ENCODE measurements around the gene PGC. TPM values are rescaled to one million over a fixed set of nuclear protein-coding genes. Genes with fewer than 3 reads are reported as not detected.
A peak's percentile ranks its signal among the peaks of the same experiment; 100 is the strongest.
"Not testable (repeated sequence)": the region's sequence is repeated elsewhere in the genome, so short reads cannot be mapped to it uniquely, and the experiment has no call there.

The PGC gene
- total RNA-seq, 4 donors from 2014 or later = not detected

DNA sequence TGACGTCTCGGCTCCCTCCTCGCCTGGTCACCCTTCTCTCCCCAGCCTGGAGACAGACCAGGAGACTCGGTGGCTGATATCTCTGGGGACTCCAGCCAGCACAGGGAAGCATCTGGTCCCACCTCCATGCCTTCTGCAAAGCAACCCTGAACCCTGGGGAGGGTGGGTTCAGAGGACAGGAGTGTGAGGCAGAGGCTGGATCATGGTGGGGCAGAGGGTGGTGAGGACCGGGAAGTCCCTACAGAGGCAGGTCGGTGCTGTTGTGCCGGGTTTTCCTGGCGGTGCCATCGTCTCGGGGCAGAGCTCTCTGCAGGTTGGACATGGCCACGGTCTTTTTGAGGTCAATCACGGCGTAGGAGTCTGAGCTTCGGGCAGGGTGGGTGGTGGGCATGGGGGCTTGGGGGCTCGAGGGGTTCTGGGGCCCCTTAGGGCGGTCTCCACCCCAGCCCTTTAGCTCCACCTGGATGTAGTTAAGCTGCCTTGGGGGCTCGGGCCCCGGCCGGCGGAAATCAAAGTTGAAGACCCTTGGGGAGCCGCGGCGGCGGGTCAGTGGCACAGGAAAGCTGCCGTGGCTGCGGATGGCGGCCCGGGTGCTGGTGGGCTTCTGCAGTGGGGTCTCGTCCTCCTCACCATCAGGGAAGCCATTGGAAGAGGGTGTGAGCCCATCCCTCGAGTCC lies 23.3 kb upstream of the PGC start:
- intact Hi-C loops (cut with DNase I) = loop anchor here (10.0 kb wide), 1 partner anchor 66 kb away; no protein-coding TSS in a partner anchor
- 93 to 94% methylated on average over 8 to 29 of the region's 30 CpGs for WGBS, 2 donors
- Histone ChIP-seq H3K36me3 (peaks cover 38 to 40% of the 10 kb centered on the region in 2 donors), H3K9me3 (no peaks in the 10 kb centered on the region), H3K27ac (no peak overlapping the region), H3K4me1 (peaks cover 0 to 12% of the 10 kb centered on the region in 2 donors), H3K27me3 (no peaks in the 10 kb centered on the region), H3K4me3 (replicated peaks in 1 of 3) (no peak overlapping the region)
- no peak for TF ChIP-seq POLR2A (IDR thresholded peaks at IDR 0.05)
- TF ChIP-seq, protein P1, sequence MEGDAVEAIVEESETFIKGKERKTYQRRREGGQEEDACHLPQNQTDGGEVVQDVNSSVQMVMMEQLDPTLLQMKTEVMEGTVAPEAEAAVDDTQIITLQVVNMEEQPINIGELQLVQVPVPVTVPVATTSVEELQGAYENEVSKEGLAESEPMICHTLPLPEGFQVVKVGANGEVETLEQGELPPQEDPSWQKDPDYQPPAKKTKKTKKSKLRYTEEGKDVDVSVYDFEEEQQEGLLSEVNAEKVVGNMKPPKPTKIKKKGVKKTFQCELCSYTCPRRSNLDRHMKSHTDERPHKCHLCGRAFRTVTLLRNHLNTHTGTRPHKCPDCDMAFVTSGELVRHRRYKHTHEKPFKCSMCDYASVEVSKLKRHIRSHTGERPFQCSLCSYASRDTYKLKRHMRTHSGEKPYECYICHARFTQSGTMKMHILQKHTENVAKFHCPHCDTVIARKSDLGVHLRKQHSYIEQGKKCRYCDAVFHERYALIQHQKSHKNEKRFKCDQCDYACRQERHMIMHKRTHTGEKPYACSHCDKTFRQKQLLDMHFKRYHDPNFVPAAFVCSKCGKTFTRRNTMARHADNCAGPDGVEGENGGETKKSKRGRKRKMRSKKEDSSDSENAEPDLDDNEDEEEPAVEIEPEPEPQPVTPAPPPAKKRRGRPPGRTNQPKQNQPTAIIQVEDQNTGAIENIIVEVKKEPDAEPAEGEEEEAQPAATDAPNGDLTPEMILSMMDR (IDR thresholded peaks at IDR 0.05) = no peak
- DNase-seq = no peak

DNA sequence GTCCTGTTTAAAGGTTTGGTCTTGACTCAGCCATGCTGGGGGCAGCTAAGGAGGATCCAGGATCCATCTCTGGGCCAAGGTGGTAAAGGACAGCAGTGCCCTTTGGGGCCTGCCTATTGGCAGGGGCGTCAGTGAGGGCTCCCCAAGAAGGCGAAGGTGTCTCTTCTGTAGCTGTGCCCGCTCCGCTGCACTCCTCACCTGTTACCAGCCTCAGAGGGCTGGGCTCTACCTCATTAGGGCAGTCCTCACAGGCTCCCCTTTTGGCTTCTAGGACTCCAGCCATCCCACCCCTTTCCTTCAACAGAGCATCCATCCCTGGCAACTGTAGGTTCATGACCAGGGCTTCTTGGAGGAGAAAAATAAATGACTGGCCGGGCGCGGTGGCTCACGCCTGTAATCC lies 22.2 kb upstream of the PGC start:
- H3K36me3 ChIP-seq = peaks cover 30 to 31% of the 10 kb centered on the region in 2 donors
- no peak overlapping the region for H3K27ac ChIP-seq
- intact Hi-C loops (cut with DNase I) = no loop called here

DNA sequence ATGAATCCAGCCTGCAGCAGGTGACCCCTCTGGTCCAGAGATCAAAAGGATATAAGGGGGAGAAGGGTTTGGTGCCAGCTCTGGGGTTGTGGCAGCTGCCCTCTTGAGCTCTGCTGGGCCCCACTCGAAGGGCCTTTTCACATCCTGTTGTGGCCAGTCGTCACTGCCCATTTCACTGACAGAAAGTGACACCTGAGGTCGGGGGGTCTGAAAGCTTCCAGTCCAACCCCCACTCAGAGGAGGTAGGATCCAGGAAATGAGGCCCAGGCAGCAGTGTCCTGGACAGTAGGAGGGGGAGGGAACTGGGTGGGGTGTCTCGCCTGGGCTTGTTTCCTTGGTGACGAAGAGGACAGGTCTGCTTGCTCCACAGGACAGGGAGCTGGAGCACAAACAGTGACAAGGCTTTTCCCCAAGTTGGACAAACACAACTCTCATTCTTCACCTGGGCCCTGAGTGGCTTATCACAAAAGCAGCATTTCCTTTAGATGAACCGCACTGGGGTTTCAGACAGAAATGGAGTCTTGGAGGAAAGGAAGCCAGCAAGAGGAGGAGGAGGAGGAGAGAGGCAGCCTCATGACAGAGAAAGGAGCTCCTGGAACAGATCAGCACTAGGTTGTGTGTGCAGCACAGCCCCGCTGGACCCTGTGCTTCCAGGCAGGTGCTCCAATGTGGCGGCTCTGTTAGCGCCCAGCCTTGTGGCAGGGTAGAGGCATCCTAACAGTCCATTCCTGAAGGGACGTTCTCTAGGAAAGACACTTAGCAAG lies 21.5 kb upstream of the PGC start:
- no peak for TF ChIP-seq POLR2A (IDR thresholded peaks at IDR 0.05)
- TF ChIP-seq, protein P1 (IDR thresholded peaks at IDR 0.05) = no peak
- intact Hi-C loops (cut with DNase I) = no loop called here
- no peaks in the 10 kb centered on the region for H3K9me3 ChIP-seq
- WGBS, 2 donors = 59 to 68% methylated on average over 10 of the region's 10 CpGs
- DNase-seq = peak; percentile 15 to 46
- peaks cover 27 to 28% of the 10 kb centered on the region in 2 donors for H3K36me3 ChIP-seq
- H3K27ac ChIP-seq = peak overlapping the region in 1 of 3 donors; percentile 28
- no peak overlapping the region for H3K4me3 ChIP-seq (replicated peaks in 1 of 3)
- no peaks in the 10 kb centered on the region for H3K27me3 ChIP-seq
- peaks cover 0 to 12% of the 10 kb centered on the region in 2 donors for H3K4me1 ChIP-seq

More for the DNA sequence above, 22.2 kb upstream of the PGC start:
- TF ChIP-seq, protein P1 (IDR thresholded peaks at IDR 0.05) = no peak
- no peak for TF ChIP-seq POLR2A (IDR thresholded peaks at IDR 0.05)
- Histone ChIP-seq H3K4me3 (replicated peaks in 1 of 3) (no peak overlapping the region), H3K9me3 (no peaks in the 10 kb centered on the region), H3K27me3 (no peaks in the 10 kb centered on the region), H3K4me1 (peaks cover 0 to 12% of the 10 kb centered on the region in 2 donors)
- WGBS, 2 donors = 97 to 98% methylated on average over 6 to 8 of the region's 8 CpGs
- no peak for DNase-seq

DNA sequence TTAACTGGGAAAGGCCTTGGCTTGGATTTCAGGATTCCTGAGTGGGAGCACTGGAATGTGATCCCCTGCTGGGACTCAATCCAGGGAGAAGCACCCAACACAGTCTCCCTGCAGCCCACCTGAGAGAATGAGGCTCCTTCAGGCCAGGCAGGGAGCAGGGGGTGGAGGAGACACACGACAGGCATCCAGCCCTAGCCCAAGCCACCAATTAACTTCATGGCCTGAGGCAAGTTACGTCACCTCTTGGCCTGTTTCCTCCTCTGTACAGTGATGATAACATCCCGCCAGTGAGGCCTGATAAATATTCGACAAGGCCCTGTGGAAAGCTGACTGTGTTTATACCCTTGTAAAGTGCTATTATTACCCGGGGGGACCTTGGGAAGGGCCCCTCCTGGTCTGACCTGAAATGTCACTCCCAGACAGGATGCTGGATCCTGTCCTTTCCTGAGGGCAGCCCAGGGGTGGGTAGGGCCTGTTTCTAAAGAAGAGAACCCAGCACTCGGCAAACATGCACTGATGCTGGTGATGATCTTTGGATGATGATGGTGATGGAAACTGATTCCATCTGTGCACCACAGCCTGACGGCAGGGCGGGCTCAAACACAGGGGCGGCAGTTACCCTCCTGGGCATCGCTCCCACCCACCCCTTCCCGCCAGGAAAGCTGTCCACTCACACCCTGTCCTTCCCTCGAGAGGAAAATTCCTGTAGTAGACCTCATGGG lies 20.1 kb upstream of the PGC start:
- H3K9me3 ChIP-seq = no peaks in the 10 kb centered on the region
- no peak overlapping the region for H3K4me3 ChIP-seq (replicated peaks in 1 of 3)
- intact Hi-C loops (cut with DNase I) = no loop called here
- no peaks in the 10 kb centered on the region for H3K27me3 ChIP-seq
- WGBS, 2 donors = 52 to 63% methylated on average over 8 to 12 of the region's 12 CpGs
- peak overlapping the region in 1 of 3 donors; percentile 7 for H3K27ac ChIP-seq
- peaks cover 0 to 12% of the 10 kb centered on the region in 2 donors for H3K4me1 ChIP-seq
- no peak for DNase-seq
- TF ChIP-seq, protein P1 (IDR thresholded peaks at IDR 0.05) = no peak
- no peak for TF ChIP-seq POLR2A (IDR thresholded peaks at IDR 0.05)
- peaks cover 19% of the 10 kb centered on the region in 2 donors for H3K36me3 ChIP-seq

DNA sequence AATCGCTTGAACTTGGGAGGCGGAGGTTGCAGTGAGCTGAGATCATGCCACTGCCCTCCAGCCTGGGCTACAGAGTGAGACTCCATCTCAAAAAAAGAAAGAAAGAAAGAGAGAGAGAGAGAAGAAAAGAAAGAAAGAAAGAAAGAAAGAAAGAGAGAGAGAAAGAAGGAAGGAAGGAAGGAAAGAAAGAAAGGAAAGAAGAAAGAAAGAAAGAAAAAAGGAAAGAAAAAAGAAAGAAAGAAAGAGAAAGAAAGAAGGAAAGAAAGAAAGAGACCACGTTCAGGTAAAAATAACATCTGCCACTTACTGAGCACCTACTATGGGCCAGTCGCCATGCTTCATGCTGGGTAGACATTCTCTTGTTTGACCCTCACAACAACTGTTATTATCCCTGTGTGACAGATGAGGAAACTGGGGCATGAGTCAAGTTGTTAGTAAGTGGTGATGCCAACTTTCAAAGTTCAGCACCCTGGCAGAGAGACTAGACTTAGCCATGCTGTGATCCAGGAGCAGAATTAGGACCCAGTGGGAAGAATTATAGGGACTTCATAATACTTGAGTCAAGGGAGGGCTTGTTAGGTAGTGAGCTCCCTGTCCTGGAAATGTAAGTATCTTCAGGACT lies 19.0 kb upstream of the PGC start:
- 88 to 95% methylated on average over 4 of the region's 4 CpGs for WGBS, 2 donors
- not testable (repeated sequence) for H3K27ac ChIP-seq
- peaks cover 0 to 12% of the 10 kb centered on the region in 2 donors for H3K4me1 ChIP-seq

More for the DNA sequence above, 19.0 kb upstream of the PGC start:
- H3K9me3 ChIP-seq; DNase-seq; H3K36me3 ChIP-seq; intact Hi-C loops (cut with DNase I); H3K27me3 ChIP-seq; H3K4me3 ChIP-seq (replicated peaks in 1 of 3): not testable (repeated sequence)

Data from thyroid gland (tissue), 4 donors.